HepG2 (cell line): Measurements from ENCODE around the gene SPOCD1.

Experiments
- CBFB ChIP-seq: sonication (generic); formaldehyde crosslinking; IDR thresholded peaks from 2 replicates; pipeline ENCODE4 v1.4.0; 2020; ENCODE audit warnings: missing genetic modification reagents
- EZH2 ChIP-seq: conservative IDR thresholded peaks from 2 replicates; pipeline ENCODE4 v1.6.1; 2012; ENCODE audit warnings: mild to moderate bottlenecking, low read depth, low read length, moderate library complexity
- FOXA1 ChIP-seq, 2 experiments: fragments of 450-650 bp in 1 of 2; sonication (generic) in 1 of 2; formaldehyde crosslinking in 1 of 2; IDR thresholded peaks; 2 replicates each; pipeline versions ENCODE4 v1.4.0 to v1.6.1; 2016 to 2020; ENCODE audit warnings: missing genetic modification reagents in 1 of 2
- HNF4A ChIP-seq: sonication (generic); formaldehyde crosslinking; IDR thresholded peaks from 2 replicates; pipeline ENCODE4 v1.4.0; 2020; ENCODE audit warnings: missing genetic modification reagents
- PHF20 ChIP-seq: sonication (generic); formaldehyde crosslinking; IDR thresholded peaks from 2 replicates; pipeline ENCODE4 v1.5.0; 2020; ENCODE audit warnings: mild to moderate bottlenecking, missing genetic modification reagents
- POLR2A ChIP-seq, 2 experiments: IDR thresholded peaks; 2 replicates each; pipeline ENCODE4 v1.6.1; 2011; ENCODE audit warnings: low read depth in 2 of 2, low read length in 2 of 2, mild to moderate bottlenecking in 1 of 2, moderate library complexity in 1 of 2; ENCODE audit not compliant: insufficient read depth in 1 of 2
- POLR2AphosphoS2 ChIP-seq: IDR thresholded peaks from 2 replicates; pipeline ENCODE4 v1.6.1; 2011; ENCODE audit warnings: low read depth, low read length, improper control_type of control experiment
- SOX5 ChIP-seq: IDR thresholded peaks from 2 replicates; pipeline ENCODE4 v1.6.1; 2016; ENCODE audit warnings: borderline replicate concordance
- ZBTB1 ChIP-seq: sonication (generic); formaldehyde crosslinking; IDR thresholded peaks from 2 replicates; pipeline ENCODE4 v1.4.0; 2020; ENCODE audit warnings: missing genetic modification reagents, borderline replicate concordance
- ZBTB42 ChIP-seq: sonication (generic); formaldehyde crosslinking; IDR thresholded peaks from 2 replicates; pipeline ENCODE4 v1.5.0; 2020; ENCODE audit warnings: mild to moderate bottlenecking, missing genetic modification reagents
- ZNF333 ChIP-seq: sonication (generic); formaldehyde crosslinking; IDR thresholded peaks from 2 replicates; pipeline ENCODE4 v1.4.0; 2020; ENCODE audit warnings: mild to moderate bottlenecking, missing genetic modification reagents, borderline replicate concordance
- ZNF781 ChIP-seq: sonication (generic); formaldehyde crosslinking; IDR thresholded peaks from 2 replicates; pipeline ENCODE4 v1.5.1; 2020; ENCODE audit warnings: borderline replicate concordance, mild to moderate bottlenecking, missing genetic modification reagents; ENCODE audit errors: not compliant biosample characterization
- TF ChIP-seq, protein P1 (sequence below): IDR thresholded peaks from 2 replicates; pipeline ENCODE4 v1.6.1; 2012; ENCODE audit warnings: inconsistent platforms
- TF ChIP-seq, protein P2 (sequence below): sonication (generic); formaldehyde crosslinking; IDR thresholded peaks from 2 replicates; pipeline ENCODE4 v1.5.0; 2020; ENCODE audit warnings: mild to moderate bottlenecking, missing genetic modification reagents, moderate library complexity

- no peak for TF ChIP-seq CBFB
- no peak for TF ChIP-seq ZBTB42 (CRISPR knock-in tag)
- TF ChIP-seq, protein P1, sequence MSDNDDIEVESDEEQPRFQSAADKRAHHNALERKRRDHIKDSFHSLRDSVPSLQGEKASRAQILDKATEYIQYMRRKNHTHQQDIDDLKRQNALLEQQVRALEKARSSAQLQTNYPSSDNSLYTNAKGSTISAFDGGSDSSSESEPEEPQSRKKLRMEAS: no peak
- TF ChIP-seq ZNF781 (CRISPR knock-in tag): no peak
- no peak for TF ChIP-seq FOXA1 (IDR thresholded peaks at IDR 0.05)
- no peak for TF ChIP-seq FOXA1 (CRISPR knock-in tag; IDR thresholded peaks at IDR 0.05)
- no peak for TF ChIP-seq POLR2AphosphoS2
- no peak for TF ChIP-seq ZNF333
- no peak for TF ChIP-seq SOX5
- no peak for TF ChIP-seq ZBTB1
- TF ChIP-seq PHF20 (CRISPR knock-in tag): no peak
- TF ChIP-seq EZH2: no peak
- no peak for TF ChIP-seq POLR2A (IDR thresholded peaks at IDR 0.05; ENCODE audit: insufficient read depth in 1 of 2, low read depth in 2 of 2, low read length in 2 of 2)
- no peak for TF ChIP-seq HNF4A (CRISPR knock-in tag)
- TF ChIP-seq, protein P2, sequence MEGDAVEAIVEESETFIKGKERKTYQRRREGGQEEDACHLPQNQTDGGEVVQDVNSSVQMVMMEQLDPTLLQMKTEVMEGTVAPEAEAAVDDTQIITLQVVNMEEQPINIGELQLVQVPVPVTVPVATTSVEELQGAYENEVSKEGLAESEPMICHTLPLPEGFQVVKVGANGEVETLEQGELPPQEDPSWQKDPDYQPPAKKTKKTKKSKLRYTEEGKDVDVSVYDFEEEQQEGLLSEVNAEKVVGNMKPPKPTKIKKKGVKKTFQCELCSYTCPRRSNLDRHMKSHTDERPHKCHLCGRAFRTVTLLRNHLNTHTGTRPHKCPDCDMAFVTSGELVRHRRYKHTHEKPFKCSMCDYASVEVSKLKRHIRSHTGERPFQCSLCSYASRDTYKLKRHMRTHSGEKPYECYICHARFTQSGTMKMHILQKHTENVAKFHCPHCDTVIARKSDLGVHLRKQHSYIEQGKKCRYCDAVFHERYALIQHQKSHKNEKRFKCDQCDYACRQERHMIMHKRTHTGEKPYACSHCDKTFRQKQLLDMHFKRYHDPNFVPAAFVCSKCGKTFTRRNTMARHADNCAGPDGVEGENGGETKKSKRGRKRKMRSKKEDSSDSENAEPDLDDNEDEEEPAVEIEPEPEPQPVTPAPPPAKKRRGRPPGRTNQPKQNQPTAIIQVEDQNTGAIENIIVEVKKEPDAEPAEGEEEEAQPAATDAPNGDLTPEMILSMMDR (CRISPR knock-in tag): no peak
Measured at GRCh38 chr1:31801458-31801857, 14.4 kb downstream of the SPOCD1 start.
